Astrocyte (in vitro differentiated cells and primary cell): ENCODE data around the gene CEP162. TPM values are rescaled to one million over a fixed set of nuclear protein-coding genes. Genes with fewer than 3 reads are reported as not detected.

ENCODE experiments used
- DNase-seq: peaks from one replicate; pipeline ENCODE4 v3.0.0-alpha.2; 2010; ENCODE audit warnings: low read depth
- FAIRE-seq: peaks from 2 replicates; lab custom pipeline; 2011; peaks lifted over from hg19 to GRCh38; lab: Jason Lieb, UNC
- H2AFZ ChIP-seq: 2 replicates; pipeline ENCODE4 v1.6.0; 2012; ENCODE audit warnings: low read depth, low read length, inconsistent platforms
- H3K27ac ChIP-seq: 2 replicates; pipeline ENCODE4 v1.5.1; 2011; ENCODE audit warnings: low read depth, low read length, inconsistent platforms
- H3K27me3 ChIP-seq: 2 replicates; pipeline ENCODE4 v1.6.0; 2011; ENCODE audit warnings: low read length, inconsistent platforms; ENCODE audit not compliant: insufficient read depth
- H3K36me3 ChIP-seq: 2 replicates; pipeline ENCODE4 v1.5.1; 2011; ENCODE audit warnings: low read length, inconsistent platforms; ENCODE audit not compliant: insufficient read depth
- H3K4me1 ChIP-seq: 2 replicates; pipeline ENCODE4 v1.5.1; 2011; ENCODE audit warnings: low read length, inconsistent platforms; ENCODE audit not compliant: insufficient read depth
- H3K4me2 ChIP-seq: 2 replicates; pipeline ENCODE4 v1.6.0; 2012; ENCODE audit warnings: low read length, inconsistent platforms
- H3K4me3 ChIP-seq: 2 replicates; pipeline ENCODE4 v1.5.1; 2011; ENCODE audit warnings: low read depth, mild to moderate bottlenecking, low read length, inconsistent platforms; ENCODE audit not compliant: insufficient read depth
- H3K79me2 ChIP-seq: 2 replicates; pipeline ENCODE4 v1.6.0; 2012; ENCODE audit warnings: mild to moderate bottlenecking, low read length, inconsistent platforms; ENCODE audit not compliant: insufficient read depth
- H3K9ac ChIP-seq: 2 replicates; pipeline ENCODE4 v1.6.0; 2012; ENCODE audit warnings: mild to moderate bottlenecking, low read length, inconsistent platforms
- H3K9me3 ChIP-seq: 2 replicates; pipeline ENCODE4 v1.5.1; 2012; ENCODE audit warnings: low read depth, mild to moderate bottlenecking, low read length, inconsistent platforms; ENCODE audit not compliant: insufficient read depth
- H4K20me1 ChIP-seq: 2 replicates; pipeline ENCODE4 v1.6.0; 2012; ENCODE audit warnings: low read length, inconsistent platforms; ENCODE audit not compliant: insufficient read depth
- H3K27ac Mint-ChIP-seq: one replicate; pipeline ENCODE4 v1.8.0; 2021; ENCODE audit warnings: mild to moderate bottlenecking, mixed read lengths; ENCODE audit not compliant: unreplicated experiment
- H3K27me3 Mint-ChIP-seq: one replicate; pipeline ENCODE4 v1.8.0; 2021; ENCODE audit warnings: low read depth, mixed read lengths; ENCODE audit not compliant: unreplicated experiment
- H3K36me3 Mint-ChIP-seq: one replicate; pipeline ENCODE4 v1.8.0; 2021; ENCODE audit warnings: low read depth, mixed read lengths; ENCODE audit not compliant: unreplicated experiment
- H3K4me1 Mint-ChIP-seq: one replicate; pipeline ENCODE4 v1.8.0; 2021; ENCODE audit warnings: low read depth, mixed read lengths; ENCODE audit not compliant: unreplicated experiment
- H3K4me3 Mint-ChIP-seq: one replicate; pipeline ENCODE4 v1.8.0; 2021; ENCODE audit warnings: mild to moderate bottlenecking, moderate library complexity, mixed read lengths; ENCODE audit not compliant: unreplicated experiment
- H3K9me3 Mint-ChIP-seq: one replicate; pipeline ENCODE4 v1.8.0; 2021; ENCODE audit warnings: mild to moderate bottlenecking, mixed read lengths; ENCODE audit not compliant: unreplicated experiment
- CTCF ChIP-seq: IDR thresholded peaks from 2 replicates; pipeline ENCODE4 v1.5.1; 2011; ENCODE audit warnings: low read depth, mild to moderate bottlenecking, inconsistent platforms, low read length, moderate library complexity; ENCODE audit not compliant: insufficient read depth
- EZH2 ChIP-seq: IDR thresholded peaks from 2 replicates; pipeline ENCODE4 v1.6.1; 2012; ENCODE audit warnings: mild to moderate bottlenecking, low read length, inconsistent platforms; ENCODE audit not compliant: insufficient read depth
- total RNA-seq: library from RNA; stranded (reverse); gene quantifications from 2 replicates; pipeline ENCODE4 v1.2.1, GENCODE V29; 2021

Gene CEP162
- total RNA-seq, 1 donor from 2014 or later = 6.9 TPM

GRCh38 chr6:84273048-84273809, 45.8 kb upstream of the CEP162 start:
- FAIRE-seq (no peak), DNase-seq (no peak)
- Mint-ChIP-seq H3K36me3 (no peaks in the 10 kb centered on the region), H3K4me1 (no peaks in the 10 kb centered on the region), H3K9me3 (no peaks in the 10 kb centered on the region), H3K27ac (no peak overlapping the region), H3K4me3 (no peak overlapping the region), H3K27me3 (no peaks in the 10 kb centered on the region)
- Histone ChIP-seq H3K4me1 (no peaks in the 10 kb centered on the region), H4K20me1 (no peaks in the 10 kb centered on the region), H3K79me2 (no peaks in the 10 kb centered on the region), H2AFZ (no peak overlapping the region), H3K9ac (no peak overlapping the region), H3K36me3 (no peaks in the 10 kb centered on the region), H3K27ac (no peak overlapping the region), H3K9me3 (no peaks in the 10 kb centered on the region), H3K4me2 (no peak overlapping the region), H3K27me3 (no peaks in the 10 kb centered on the region), H3K4me3 (no peak overlapping the region)
- TF ChIP-seq EZH2 = no peak
- TF ChIP-seq CTCF = no peak

- Histone ChIP-seq H3K4me3 (no peak overlapping the region), H3K27ac (no peak overlapping the region), H3K9ac (no peak overlapping the region), H4K20me1 (no peaks in the 10 kb centered on the region), H3K79me2 (no peaks in the 10 kb centered on the region), H3K27me3 (no peaks in the 10 kb centered on the region), H3K36me3 (no peaks in the 10 kb centered on the region), H3K9me3 (no peaks in the 10 kb centered on the region), H3K4me2 (no peak overlapping the region), H2AFZ (no peak overlapping the region), H3K4me1 (no peaks in the 10 kb centered on the region)
- Mint-ChIP-seq H3K27me3 (no peaks in the 10 kb centered on the region), H3K4me3 (no peak overlapping the region), H3K9me3 (no peaks in the 10 kb centered on the region), H3K27ac (no peak overlapping the region), H3K4me1 (no peaks in the 10 kb centered on the region), H3K36me3 (no peaks in the 10 kb centered on the region)
- DNase-seq (no peak), FAIRE-seq (no peak)
- TF ChIP-seq CTCF = no peak
- no peak for TF ChIP-seq EZH2
Measured at GRCh38 chr6:84272298-84272697, 44.9 kb upstream of the CEP162 start.

DNA sequence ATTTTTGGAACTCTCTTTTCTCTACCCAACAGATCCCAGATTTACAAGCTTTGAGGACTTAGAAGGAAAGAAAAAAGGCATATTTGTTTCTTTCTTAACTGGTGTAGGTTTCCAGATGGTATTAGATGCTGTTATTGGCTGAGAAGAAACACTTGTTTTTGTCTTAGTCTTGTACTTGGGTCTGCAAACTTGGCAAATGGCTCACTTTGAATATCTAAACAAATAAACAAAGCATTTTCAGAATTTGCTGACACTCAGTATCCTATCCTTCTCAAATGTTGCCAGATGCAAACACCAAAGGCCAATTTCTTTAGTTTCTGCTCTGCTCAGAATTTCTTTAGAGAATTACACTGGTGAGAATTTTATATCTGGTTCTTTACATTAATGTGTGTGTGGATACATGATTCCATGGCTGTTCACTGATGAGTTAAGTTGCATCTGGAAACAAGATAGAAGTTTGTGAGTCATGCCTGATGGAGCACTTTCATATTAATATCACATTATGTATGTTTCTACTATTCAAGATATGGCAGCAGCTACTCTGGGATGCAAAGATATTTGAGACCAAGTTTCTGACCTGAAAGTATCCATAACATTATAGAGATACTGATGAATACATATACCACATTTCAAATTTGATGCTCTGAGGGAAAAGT, 43.7 kb upstream of the CEP162 start:
- DNase-seq (no peak), FAIRE-seq (no peak)
- Histone ChIP-seq H3K27me3 (no peaks in the 10 kb centered on the region), H3K36me3 (no peaks in the 10 kb centered on the region), H3K27ac (no peak overlapping the region), H3K4me3 (no peak overlapping the region), H3K4me1 (no peaks in the 10 kb centered on the region), H3K9ac (no peak overlapping the region), H4K20me1 (no peaks in the 10 kb centered on the region), H3K79me2 (no peaks in the 10 kb centered on the region), H3K9me3 (no peaks in the 10 kb centered on the region), H2AFZ (no peak overlapping the region), H3K4me2 (no peak overlapping the region)
- no peaks in the 10 kb centered on the region for H3K9me3 Mint-ChIP-seq
- no peak overlapping the region for H3K4me3 Mint-ChIP-seq
- no peaks in the 10 kb centered on the region for H3K27me3 Mint-ChIP-seq
- H3K4me1 Mint-ChIP-seq = no peaks in the 10 kb centered on the region
- no peak overlapping the region for H3K27ac Mint-ChIP-seq
- no peaks in the 10 kb centered on the region for H3K36me3 Mint-ChIP-seq
- TF ChIP-seq EZH2 (no peak), CTCF (no peak)
